ENCODE results near the gene CAGE1. TPM values are rescaled to one million over a fixed set of nuclear protein-coding genes. Genes with fewer than 3 reads are reported as not detected.

The CAGE1 gene
- total and polyA plus RNA-seq, 2 donors (not counting 1 experiment from before 2014, with no cell fraction given), result 0.17 TPM; not detected in 1

GRCh38 chr6:7295916-7296315, 93.6 kb downstream of the CAGE1 start:
- Histone ChIP-seq H3K4me1 (ENCODE audit: control insufficient read depth, extremely low read depth, insufficient read depth, low read length) (no peaks in the 10 kb centered on the region), H3K36me3 (ENCODE audit: control insufficient read depth, insufficient read depth, low read length) (peaks cover 6% of the 10 kb centered on the region), H3K4me3 (replicated peaks in 1 of 4; ENCODE audit: control extremely low read depth in 1 of 4, insufficient read depth in 1 of 4, low read depth in 3 of 4, low read length in 4 of 4) (no peak overlapping the region), H3K9me3 (ENCODE audit: control insufficient read depth, insufficient read depth, low read depth, low read length) (no peaks in the 10 kb centered on the region), H2AFZ (ENCODE audit: low read length) (no peak overlapping the region), H3K9ac (ENCODE audit: insufficient read depth, low read length) (no peak overlapping the region), H3K79me2 (ENCODE audit: control insufficient read depth, insufficient read depth, low read length) (no peaks in the 10 kb centered on the region), H3K27me3 (ENCODE audit: control insufficient read depth, insufficient read depth, low read length) (no peaks in the 10 kb centered on the region), H4K20me1 (ENCODE audit: control insufficient read depth, extremely low read depth, insufficient read depth, low read length) (no peaks in the 10 kb centered on the region), H3K4me2 (ENCODE audit: extremely low read depth, insufficient read depth, low read length) (no peak overlapping the region), H3K27ac (ENCODE audit: insufficient read depth, low read length) (no peak overlapping the region)
- no peak for DNase-seq (ENCODE audit: low read depth in 2 of 2)
- TF ChIP-seq CTCF (conservative IDR thresholded peaks at IDR 0.05 in 1 of 2, IDR thresholded peaks at IDR 0.05 in 1 of 2; ENCODE audit: low read depth in 1 of 2, low read length in 2 of 2) (no peak), EZH2 (IDR thresholded peaks at IDR 0.05; ENCODE audit: low read length, missing control alignments) (no peak)

GRCh38 chr6:7292596-7293255, 96.8 kb downstream of the CAGE1 start:
- H3K27me3 ChIP-seq (ENCODE audit: control insufficient read depth, insufficient read depth, low read length), result no peaks in the 10 kb centered on the region
- H3K4me3 ChIP-seq (replicated peaks in 1 of 4; ENCODE audit: control extremely low read depth in 1 of 4, insufficient read depth in 1 of 4, low read depth in 3 of 4, low read length in 4 of 4), result no peak overlapping the region
- H3K4me2 ChIP-seq (ENCODE audit: extremely low read depth, insufficient read depth, low read length), result no peak overlapping the region
- TF ChIP-seq EZH2 (IDR thresholded peaks at IDR 0.05; ENCODE audit: low read length, missing control alignments) (no peak), CTCF (conservative IDR thresholded peaks at IDR 0.05 in 1 of 2, IDR thresholded peaks at IDR 0.05 in 1 of 2; ENCODE audit: low read depth in 1 of 2, low read length in 2 of 2) (no peak)
- no peaks in the 10 kb centered on the region for H4K20me1 ChIP-seq (ENCODE audit: control insufficient read depth, extremely low read depth, insufficient read depth, low read length)
- no peak overlapping the region for H3K27ac ChIP-seq (ENCODE audit: insufficient read depth, low read length)
- no peaks in the 10 kb centered on the region for H3K4me1 ChIP-seq (ENCODE audit: control insufficient read depth, extremely low read depth, insufficient read depth, low read length)
- DNase-seq (ENCODE audit: low read depth in 2 of 2), result peak in 1 of 2 donors; percentile 44
- H3K9ac ChIP-seq (ENCODE audit: insufficient read depth, low read length), result no peak overlapping the region
- H3K9me3 ChIP-seq (ENCODE audit: control insufficient read depth, insufficient read depth, low read depth, low read length), result no peaks in the 10 kb centered on the region
- H3K36me3 ChIP-seq (ENCODE audit: control insufficient read depth, insufficient read depth, low read length), result peaks cover 9% of the 10 kb centered on the region
- H3K79me2 ChIP-seq (ENCODE audit: control insufficient read depth, insufficient read depth, low read length), result no peaks in the 10 kb centered on the region
- H2AFZ ChIP-seq (ENCODE audit: low read length), result no peak overlapping the region

- no peaks in the 10 kb centered on the region for H3K4me1 ChIP-seq (ENCODE audit: control insufficient read depth, extremely low read depth, insufficient read depth, low read length)
Measured at GRCh38 chr6:7290079-7290478, 99.5 kb downstream of the CAGE1 start.

More at GRCh38 chr6:7290079-7290478, 99.5 kb downstream of the CAGE1 start:
- H3K9ac ChIP-seq (ENCODE audit: insufficient read depth, low read length), result no peak overlapping the region
- no peak overlapping the region for H3K4me2 ChIP-seq (ENCODE audit: extremely low read depth, insufficient read depth, low read length)
- H3K4me3 ChIP-seq (replicated peaks in 1 of 4; ENCODE audit: control extremely low read depth in 1 of 4, insufficient read depth in 1 of 4, low read depth in 3 of 4, low read length in 4 of 4), result no peak overlapping the region
- no peak for DNase-seq (ENCODE audit: low read depth in 2 of 2)
- no peaks in the 10 kb centered on the region for H4K20me1 ChIP-seq (ENCODE audit: control insufficient read depth, extremely low read depth, insufficient read depth, low read length)
- H3K27me3 ChIP-seq (ENCODE audit: control insufficient read depth, insufficient read depth, low read length), result no peaks in the 10 kb centered on the region
- no peaks in the 10 kb centered on the region for H3K79me2 ChIP-seq (ENCODE audit: control insufficient read depth, insufficient read depth, low read length)
- H3K9me3 ChIP-seq (ENCODE audit: control insufficient read depth, insufficient read depth, low read depth, low read length), result no peaks in the 10 kb centered on the region
- no peak overlapping the region for H2AFZ ChIP-seq (ENCODE audit: low read length)
- H3K36me3 ChIP-seq (ENCODE audit: control insufficient read depth, insufficient read depth, low read length), result peaks cover 7% of the 10 kb centered on the region
- no peak for TF ChIP-seq EZH2 (IDR thresholded peaks at IDR 0.05; ENCODE audit: low read length, missing control alignments)
- no peak for TF ChIP-seq CTCF (conservative IDR thresholded peaks at IDR 0.05 in 1 of 2, IDR thresholded peaks at IDR 0.05 in 1 of 2; ENCODE audit: low read depth in 1 of 2, low read length in 2 of 2)
- H3K27ac ChIP-seq (ENCODE audit: insufficient read depth, low read length), result no peak overlapping the region

All from fibroblast of lung (primary cell).